A549 (cell line): Measurements from ENCODE around the gene SLC6A4. TPM values are rescaled to one million over a fixed set of nuclear protein-coding genes. Genes with fewer than 3 reads are reported as not detected.

Source experiments
- ATAC-seq, 2 experiments: fragments of 200-7000 bp in 1 of 2; fragments of >200 bp in 1 of 2; cut with Nextera tagmentation in 1 of 2; cut with Tn5 transposase in 1 of 2; 3 replicates each; pipeline versions ENCODE4 v1.8.0 to v1.9.1; 2018 to 2020; ENCODE audit warnings: mild to moderate bottlenecking in 1 of 2, moderate library complexity in 1 of 2
- CTCF ChIA-PET: fragments of 300-600 bp; sonication (Branson Sonifier 250); formaldehyde crosslinking; extraction: SDS; loops from one replicate; lab custom pipeline; 2021; ENCODE audit warnings: antibody characterized with exemption, inconsistent platforms; lab: Yijun Ruan, JAX
- POLR2A ChIA-PET: fragments of 350-600 bp; formaldehyde crosslinking; extraction: SDS; loops from one replicate; lab custom pipeline; 2021; ENCODE audit warnings: antibody characterized with exemption, inconsistent platforms; lab: Yijun Ruan, JAX
- DNase-seq, 2 experiments: peaks; one replicate each; pipeline versions ENCODE4 v3.0.0 to v3.0.0-alpha.2; 2011 to 2016; ENCODE audit warnings: low read depth in 1 of 2, low spot score in 1 of 2
- FAIRE-seq: peaks from 2 replicates; lab custom pipeline; 2011; peaks lifted over from hg19 to GRCh38; lab: Jason Lieb, UNC
- H3K27ac ChIP-seq, 2 experiments: fragments of >200 bp; sonication (Bioruptor Twin); formaldehyde crosslinking; 3 replicates each; pipeline ENCODE4 v1.5.1; 2016 to 2017
- H3K4me1 ChIP-seq: fragments of >200 bp; sonication (Bioruptor Twin); formaldehyde crosslinking; 3 replicates; pipeline ENCODE4 v1.6.1; 2016
- H3K4me2 ChIP-seq: fragments of >200 bp; sonication (Bioruptor Twin); formaldehyde crosslinking; 3 replicates; pipeline ENCODE4 v1.6.1; 2016
- H3K4me3 ChIP-seq: fragments of >200 bp; sonication (Bioruptor Twin); formaldehyde crosslinking; 3 replicates; pipeline ENCODE4 v1.5.1; 2016
- H3K9me3 ChIP-seq: fragments of >200 bp; sonication (Bioruptor Twin); formaldehyde crosslinking; 3 replicates; pipeline ENCODE4 v1.6.1; 2016
- ATOH8 ChIP-seq: fragments of 250-450 bp; sonication (Bioruptor Pico); IDR thresholded peaks from 2 replicates; pipeline ENCODE4 v1.5.0; 2020; ENCODE audit warnings: low read depth, mild to moderate bottlenecking, moderate library complexity
- BCL3 ChIP-seq: fragments of >200 bp; sonication (Bioruptor Twin); formaldehyde crosslinking; IDR thresholded peaks from 3 replicates; pipeline ENCODE4 v1.6.1; 2016
- CEBPB ChIP-seq, 2 experiments: fragments of >200 bp in 1 of 2; sonication (Bioruptor Twin) in 1 of 2; formaldehyde crosslinking in 1 of 2; IDR thresholded peaks; 2 replicates each; pipeline ENCODE4 v1.6.1; 2012 to 2016
- CHD2 ChIP-seq: fragments of 150-350 bp; IDR thresholded peaks from 2 replicates; pipeline ENCODE4 v1.6.1; 2014; ENCODE audit warnings: low read length; ENCODE audit not compliant: partially characterized antibody
- EHF ChIP-seq: fragments of 250-450 bp; sonication (Bioruptor Pico); IDR thresholded peaks from 2 replicates; pipeline ENCODE4 v1.5.0; 2020; ENCODE audit warnings: mild to moderate bottlenecking
- ESRRA ChIP-seq: fragments of 150-350 bp; IDR thresholded peaks from 2 replicates; pipeline ENCODE4 v1.6.1; 2014; ENCODE audit warnings: mild to moderate bottlenecking, low read length, borderline replicate concordance
- FOSB ChIP-seq: fragments of 250-450 bp; sonication (Bioruptor Pico); IDR thresholded peaks from 2 replicates; pipeline ENCODE4 v1.5.0; 2020; ENCODE audit warnings: mild to moderate bottlenecking, moderate library complexity
- FOXS1 ChIP-seq: fragments of 250-450 bp; sonication (Bioruptor Pico); IDR thresholded peaks from 2 replicates; pipeline ENCODE4 v1.5.0; 2020; ENCODE audit warnings: mild to moderate bottlenecking, moderate library complexity
- GATA3 ChIP-seq: IDR thresholded peaks from 2 replicates; pipeline ENCODE4 v1.6.1; 2012; ENCODE audit warnings: borderline replicate concordance
- HDAC2 ChIP-seq: fragments of 200-600 bp; sonication (generic); IDR thresholded peaks from 2 replicates; pipeline ENCODE4 v1.6.1; 2016
- HES2 ChIP-seq: fragments of >200 bp; sonication (Bioruptor Twin); formaldehyde crosslinking; IDR thresholded peaks from 2 replicates; pipeline ENCODE4 v1.6.1; 2016
- HEYL ChIP-seq: fragments of 250-450 bp; sonication (Bioruptor Pico); IDR thresholded peaks from 2 replicates; pipeline ENCODE4 v1.8.0; 2021; ENCODE audit warnings: mild to moderate bottlenecking, moderate library complexity
- HOXB13 ChIP-seq: fragments of 250-450 bp; sonication (Bioruptor Pico); IDR thresholded peaks from 2 replicates; pipeline ENCODE4 v1.5.0; 2020; ENCODE audit warnings: low read depth, mild to moderate bottlenecking, moderate library complexity
- HOXB5 ChIP-seq: fragments of 250-450 bp; sonication (Bioruptor Pico); IDR thresholded peaks from 2 replicates; pipeline ENCODE4 v1.5.0; 2020; ENCODE audit warnings: mild to moderate bottlenecking, moderate library complexity
- KDM1A ChIP-seq: fragments of 200-600 bp; sonication (generic); IDR thresholded peaks from 2 replicates; pipeline ENCODE4 v1.6.1; 2016; ENCODE audit warnings: low read depth, mild to moderate bottlenecking
- KDM5A ChIP-seq: fragments of 200-600 bp; sonication (generic); IDR thresholded peaks from 2 replicates; pipeline ENCODE4 v1.6.1; 2016; ENCODE audit warnings: antibody characterized with exemption, mild to moderate bottlenecking
- MAFK ChIP-seq: fragments of 450-650 bp; IDR thresholded peaks from 2 replicates; pipeline ENCODE4 v1.6.1; 2014; ENCODE audit not compliant: partially characterized antibody
- NFE2L2 ChIP-seq: fragments of 150-350 bp; conservative IDR thresholded peaks from 2 replicates; pipeline ENCODE4 v1.6.1; 2014; ENCODE audit warnings: low read length
- NR3C1 ChIP-seq: fragments of >200 bp; sonication (Bioruptor Twin); formaldehyde crosslinking; IDR thresholded peaks from 3 replicates; pipeline ENCODE4 v1.6.1; 2017
- PHF8 ChIP-seq: fragments of 200-600 bp; sonication (generic); IDR thresholded peaks from 2 replicates; pipeline ENCODE4 v1.6.1; 2016; ENCODE audit warnings: low read depth, mild to moderate bottlenecking, antibody characterized with exemption, moderate library complexity, borderline replicate concordance
- RCOR1 ChIP-seq: fragments of 150-350 bp; IDR thresholded peaks from 2 replicates; pipeline ENCODE4 v1.6.1; 2014; ENCODE audit warnings: antibody characterized with exemption, low read length, low read depth
- REST ChIP-seq: fragments of 200-600 bp; sonication (generic); IDR thresholded peaks from 2 replicates; pipeline ENCODE4 v1.6.1; 2016; ENCODE audit warnings: antibody characterized with exemption, mild to moderate bottlenecking, moderate library complexity
- RFX5 ChIP-seq: fragments of 450-650 bp; IDR thresholded peaks from 2 replicates; pipeline ENCODE4 v1.7.1; 2014; ENCODE audit warnings: antibody characterized with exemption, mild to moderate bottlenecking, moderate library complexity
- RNF2 ChIP-seq: fragments of 200-600 bp; sonication (generic); IDR thresholded peaks from 2 replicates; pipeline ENCODE4 v1.6.1; 2016; ENCODE audit warnings: low read depth, mild to moderate bottlenecking, antibody characterized with exemption, moderate library complexity, borderline replicate concordance
- SREBF2 ChIP-seq: fragments of 450-650 bp; IDR thresholded peaks from 2 replicates; pipeline ENCODE4 v1.6.1; 2014; ENCODE audit warnings: mild to moderate bottlenecking, moderate library complexity
- ZSCAN20 ChIP-seq: fragments of 250-450 bp; sonication (Bioruptor Pico); IDR thresholded peaks from 2 replicates; pipeline ENCODE4 v1.8.0; 2022; ENCODE audit warnings: mild to moderate bottlenecking, moderate library complexity
- WGBS: methylation state at CpG from one replicate; pipeline ENCODE4 v1.1.6; 2017; ENCODE audit errors: missing lambda C conversion rate; 5-methylcytosine and 5-hydroxymethylcytosine counted together
- polyA plus RNA-seq, 4 experiments: library from polyadenylated mRNA; depleted of rRNA in 3 of 4; stranded (reverse); fragments of >200 nt; fragmentation: RNase III in 1 of 4; extraction: RNeasy Plus Mini Kit Qiagen cat#74134 plus additional on column Dnase treatment in 1 of 4; gene quantifications; 2 replicates in 3 of 4; 3 replicates in 1 of 4; pipeline ENCODE4 v1.2.3, GENCODE V29; 2011 to 2017
- TF ChIP-seq, protein P1 (sequence below): fragments of 250-450 bp; sonication (Bioruptor Pico); IDR thresholded peaks from 2 replicates; pipeline ENCODE4 v1.5.0; 2021; ENCODE audit warnings: mild to moderate bottlenecking, moderate library complexity, borderline replicate concordance

SLC6A4 gene
- polyA plus RNA-seq, 2 of the 4 experiments (the other 2 are of a cell fraction), result 0.12 TPM; not detected in 1

GRCh38 chr17:30243568-30243967, 8.1 kb upstream of the SLC6A4 start (continued):
- TF ChIP-seq REST, result no peak
- TF ChIP-seq SREBF2, result no peak
- TF ChIP-seq KDM1A, result no peak
- TF ChIP-seq EHF (CRISPR knock-in tag), result no peak
- no peak for TF ChIP-seq ESRRA
- no peak for TF ChIP-seq NR3C1
- TF ChIP-seq PHF8, result no peak
- no peak for TF ChIP-seq HDAC2
- TF ChIP-seq, all 56 proteins: peak for 0

DNA sequence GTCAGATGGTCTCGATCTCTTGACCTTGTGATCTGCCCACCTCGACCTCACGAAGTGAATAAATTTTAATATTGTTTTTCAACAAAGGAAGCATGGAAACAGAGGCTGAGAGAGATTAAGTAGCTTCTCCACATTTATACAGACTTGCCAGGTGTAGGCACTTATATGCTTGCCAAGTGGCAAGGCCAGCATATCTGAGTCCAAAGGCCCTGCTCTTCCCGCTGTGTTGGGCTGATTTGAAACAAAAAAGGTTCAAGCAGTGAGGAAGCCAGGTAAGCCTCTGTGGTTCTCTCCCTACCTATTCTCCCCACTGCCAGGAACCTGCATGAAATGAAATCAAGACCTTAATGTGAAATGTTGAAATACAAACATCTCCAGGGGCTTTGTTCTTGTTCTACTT, 7.5 kb upstream of the SLC6A4 start:
- CTCF ChIA-PET, result interaction anchor here (1.7 to 11.1 kb wide), 2 partner anchors 94 to 136 kb away, joined by 6 to 115 read pairs; no protein-coding TSS in a partner anchor

GRCh38 chr17:30241051-30241450, 5.6 kb upstream of the SLC6A4 start:
- 78% methylated on average over 6 of the region's 6 CpGs for WGBS
- no peak overlapping the region for H3K27ac ChIP-seq
- ChIA-PET POLR2A (no interaction called here), CTCF (interaction anchor here (1.1 to 11.1 kb wide), 3 partner anchors 59 to 134 kb away, joined by 3 to 115 read pairs (median 8); no protein-coding TSS in a partner anchor)
- DNase-seq (no peak), ATAC-seq (no peak), FAIRE-seq (no peak)
- no peaks in the 10 kb centered on the region for H3K9me3 ChIP-seq
- H3K4me3 ChIP-seq, result no peak overlapping the region
- H3K4me2 ChIP-seq, result no peak overlapping the region
- peaks cover 7% of the 10 kb centered on the region for H3K4me1 ChIP-seq
- TF ChIP-seq HEYL (CRISPR knock-in tag) (no peak), SREBF2 (no peak), MAFK (no peak), FOXS1 (CRISPR knock-in tag) (no peak), HOXB5 (no peak), RFX5 (no peak), ZSCAN20 (CRISPR knock-in tag) (no peak), NFE2L2 (no peak), BCL3 (no peak), RCOR1 (no peak), PHF8 (no peak), CHD2 (no peak)

More for the DNA sequence above, 7.5 kb upstream of the SLC6A4 start:
- DNase-seq (no peak), FAIRE-seq (no peak), ATAC-seq (no peak)
- 88% methylated on average over 4 of the region's 4 CpGs for WGBS
- no peaks in the 10 kb centered on the region for H3K9me3 ChIP-seq
- no peak overlapping the region for H3K27ac ChIP-seq
- H3K4me1 ChIP-seq, result no peaks in the 10 kb centered on the region
- no peak overlapping the region for H3K4me3 ChIP-seq
- H3K4me2 ChIP-seq, result no peak overlapping the region
- TF ChIP-seq HEYL (CRISPR knock-in tag) (no peak), RNF2 (no peak), HOXB13 (CRISPR knock-in tag) (no peak), FOSB (CRISPR knock-in tag) (no peak), CEBPB (IDR thresholded peaks at IDR 0.05) (no peak), ATOH8 (CRISPR knock-in tag) (no peak), KDM5A (no peak), RFX5 (no peak), RCOR1 (no peak), HES2 (no peak), GATA3 (no peak)
- TF ChIP-seq, protein P1, sequence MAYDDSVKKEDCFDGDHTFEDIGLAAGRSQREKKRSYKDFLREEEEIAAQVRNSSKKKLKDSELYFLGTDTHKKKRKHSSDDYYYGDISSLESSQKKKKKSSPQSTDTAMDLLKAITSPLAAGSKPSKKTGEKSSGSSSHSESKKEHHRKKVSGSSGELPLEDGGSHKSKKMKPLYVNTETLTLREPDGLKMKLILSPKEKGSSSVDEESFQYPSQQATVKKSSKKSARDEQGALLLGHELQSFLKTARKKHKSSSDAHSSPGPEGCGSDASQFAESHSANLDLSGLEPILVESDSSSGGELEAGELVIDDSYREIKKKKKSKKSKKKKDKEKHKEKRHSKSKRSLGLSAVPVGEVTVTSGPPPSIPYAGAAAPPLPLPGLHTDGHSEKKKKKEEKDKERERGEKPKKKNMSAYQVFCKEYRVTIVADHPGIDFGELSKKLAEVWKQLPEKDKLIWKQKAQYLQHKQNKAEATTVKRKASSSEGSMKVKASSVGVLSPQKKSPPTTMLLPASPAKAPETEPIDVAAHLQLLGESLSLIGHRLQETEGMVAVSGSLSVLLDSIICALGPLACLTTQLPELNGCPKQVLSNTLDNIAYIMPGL (CRISPR knock-in tag), result no peak
- POLR2A ChIA-PET, result no interaction called here
